MV-4-11 (cell line): ENCODE measurements around the gene AK5.

ENCODE experiments used
- DNase-seq: peaks from one replicate; lab custom pipeline; 2025; lab: John Stamatoyannopoulos, UW

Gene AK5

DNA sequence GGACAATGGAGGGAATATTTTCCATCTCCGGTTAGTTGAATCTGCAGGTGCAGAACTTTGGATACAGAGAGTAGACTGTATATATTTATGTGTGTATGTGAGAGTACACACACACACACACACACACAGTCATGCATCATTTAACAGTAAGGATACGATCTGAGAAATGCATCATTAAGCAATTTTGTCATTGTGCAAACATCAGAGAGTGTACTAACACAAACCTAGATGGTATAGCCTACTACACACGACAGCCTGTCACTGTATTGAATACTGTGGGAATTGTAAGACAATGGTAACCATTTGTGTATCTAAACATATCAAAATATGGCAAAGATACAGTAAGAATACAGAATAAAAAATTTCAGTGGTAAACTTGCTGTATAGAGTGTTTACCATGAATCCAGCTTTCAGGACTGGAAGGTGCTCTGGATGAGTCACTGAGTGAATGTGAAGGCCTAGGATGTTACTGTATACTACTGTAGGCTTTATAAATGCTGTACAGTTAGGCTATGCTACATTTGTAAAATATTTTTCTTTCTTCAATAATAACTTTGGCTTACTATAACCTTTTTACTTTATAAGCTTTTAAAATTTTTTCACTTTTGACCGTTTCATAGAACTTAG, 262.1 kb downstream of the AK5 start:
- DNase-seq = peak; percentile 27

DNA sequence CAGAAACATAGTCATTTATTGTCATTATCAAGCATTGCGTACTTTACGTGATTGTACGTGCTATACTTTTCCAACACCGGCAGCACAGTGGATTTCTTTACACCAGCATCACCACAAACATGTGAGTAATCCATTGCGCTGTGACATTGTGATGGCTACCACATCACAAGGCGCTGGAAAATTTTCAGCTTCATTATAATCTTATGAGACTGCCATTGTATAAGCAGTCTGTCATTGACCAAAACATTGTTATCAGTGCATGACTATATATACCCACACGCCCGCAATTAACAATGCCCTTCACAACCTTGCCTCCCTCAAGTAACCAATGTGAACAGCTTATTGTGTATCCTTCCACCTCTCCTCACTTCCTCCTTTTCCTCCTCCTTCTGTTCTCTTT, 263.0 kb downstream of the AK5 start:
- no peak for DNase-seq

GRCh38 chr1:77545970-77546369, 264.2 kb downstream of the AK5 start:
- DNase-seq = no peak

GRCh38 chr1:77546890-77547289, 265.1 kb downstream of the AK5 start:
- DNase-seq = no peak

GRCh38 chr1:77548285-77548684, 266.5 kb downstream of the AK5 start:
- no peak for DNase-seq

DNA sequence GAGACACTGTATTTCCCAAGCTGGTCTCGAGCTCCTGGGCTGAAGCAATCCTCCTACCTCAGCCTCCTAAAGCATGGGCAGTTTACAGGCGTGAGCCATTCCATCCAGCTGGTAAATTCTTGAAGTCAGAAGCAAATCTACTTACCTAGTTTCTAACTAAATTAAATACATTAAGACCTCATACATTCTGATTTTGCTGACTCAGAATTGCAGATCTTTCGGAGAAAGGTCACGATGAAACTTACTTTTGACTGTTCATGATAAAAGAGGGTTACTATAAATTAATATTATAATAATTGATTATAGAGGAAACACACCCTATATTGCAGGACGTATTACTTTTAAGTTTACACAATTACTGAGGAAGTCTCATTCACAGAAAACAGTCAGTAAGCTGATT, 268.3 kb downstream of the AK5 start:
- no peak for DNase-seq

GRCh38 chr1:77552626-77553025, 270.8 kb downstream of the AK5 start:
- DNase-seq = no peak

DNA sequence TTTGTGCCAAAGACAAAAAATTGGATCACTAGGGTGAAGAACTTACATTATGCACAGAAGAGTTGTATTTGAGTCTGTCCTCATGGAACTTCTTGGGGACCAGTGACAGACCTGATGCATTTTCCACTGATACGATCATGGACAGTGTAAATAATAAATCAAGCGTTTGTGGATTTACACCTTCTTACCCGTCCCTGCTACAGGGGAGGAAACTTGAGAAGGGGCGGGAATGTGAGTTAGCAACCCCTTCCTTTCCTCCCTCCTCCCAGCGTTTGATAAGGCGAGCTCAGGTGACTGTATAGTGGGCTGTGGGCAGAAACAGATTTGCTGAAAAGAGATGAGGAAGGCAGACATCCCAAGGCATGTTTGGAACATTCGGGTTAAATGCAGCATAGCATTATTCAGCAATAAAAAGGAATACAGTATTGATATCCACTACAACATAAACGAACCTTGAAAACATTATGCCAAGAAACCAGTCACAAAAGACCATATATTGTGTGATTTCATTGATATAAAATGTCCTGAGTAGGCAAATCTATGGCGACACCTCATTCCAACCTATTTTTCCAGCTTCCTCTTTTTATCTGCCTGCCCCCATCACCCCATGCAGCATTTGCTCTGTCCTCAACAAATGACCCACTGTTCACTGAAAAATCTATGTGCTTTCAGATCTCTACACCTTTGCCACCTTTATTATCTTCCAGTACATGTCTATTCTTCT, 271.9 kb downstream of the AK5 start:
- DNase-seq = peak; percentile 15

- DNase-seq = peak; percentile 42
Measured at GRCh38 chr1:77556045-77556444, 274.2 kb downstream of the AK5 start.

GRCh38 chr1:77557053-77557452, 275.2 kb downstream of the AK5 start:
- no peak for DNase-seq

GRCh38 chr1:77558591-77559164, 276.9 kb downstream of the AK5 start:
- no peak for DNase-seq

- no peak for DNase-seq
Measured at GRCh38 chr1:77560741-77561140, 278.9 kb downstream of the AK5 start.

DNA sequence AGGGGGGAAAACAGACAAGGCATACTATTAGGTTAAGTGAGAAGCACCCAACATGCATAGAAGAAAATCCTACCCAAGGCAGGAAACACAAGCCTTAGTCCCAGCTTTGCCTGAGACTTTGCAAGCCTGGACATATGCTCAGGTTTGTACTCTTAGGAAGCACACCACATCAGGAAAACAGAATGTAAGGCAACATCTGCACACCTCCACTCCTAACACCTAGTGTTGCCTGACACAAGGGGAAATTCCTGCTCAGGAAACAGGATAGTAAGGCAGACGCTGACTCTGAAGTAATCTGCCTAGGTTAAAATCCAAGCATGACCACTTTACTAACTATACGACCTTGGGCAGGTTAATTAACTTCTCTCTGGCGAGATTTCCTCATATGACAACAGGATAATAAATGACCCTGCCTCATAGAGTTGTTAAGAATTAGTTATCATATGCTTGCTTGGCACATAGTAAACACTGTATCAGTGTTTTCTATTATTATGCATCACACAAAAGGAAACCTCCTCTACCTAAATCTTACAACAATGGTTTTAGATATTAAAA, 280.9 kb downstream of the AK5 start:
- DNase-seq = no peak

- DNase-seq = no peak
Measured at GRCh38 chr1:77565321-77565720, 283.5 kb downstream of the AK5 start.

DNA sequence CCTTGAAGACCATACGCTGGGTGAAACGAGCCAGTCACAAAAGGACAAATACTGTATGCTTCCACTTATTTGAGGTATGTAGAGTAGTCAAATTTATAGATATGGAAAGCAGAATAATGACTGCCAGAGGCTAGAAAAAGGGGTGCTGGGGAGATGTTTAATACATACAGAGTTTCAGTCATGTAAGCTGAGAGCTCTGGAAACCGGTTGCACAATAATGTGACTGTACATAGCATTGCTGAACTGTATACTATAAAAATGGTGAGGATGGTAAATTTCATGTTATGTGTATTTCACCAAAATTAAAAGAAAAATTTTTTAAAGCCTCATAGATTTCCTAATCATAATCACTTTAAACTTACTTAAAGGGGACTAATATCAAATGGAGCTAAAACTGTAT, 289.8 kb downstream of the AK5 start:
- DNase-seq = no peak

DNA sequence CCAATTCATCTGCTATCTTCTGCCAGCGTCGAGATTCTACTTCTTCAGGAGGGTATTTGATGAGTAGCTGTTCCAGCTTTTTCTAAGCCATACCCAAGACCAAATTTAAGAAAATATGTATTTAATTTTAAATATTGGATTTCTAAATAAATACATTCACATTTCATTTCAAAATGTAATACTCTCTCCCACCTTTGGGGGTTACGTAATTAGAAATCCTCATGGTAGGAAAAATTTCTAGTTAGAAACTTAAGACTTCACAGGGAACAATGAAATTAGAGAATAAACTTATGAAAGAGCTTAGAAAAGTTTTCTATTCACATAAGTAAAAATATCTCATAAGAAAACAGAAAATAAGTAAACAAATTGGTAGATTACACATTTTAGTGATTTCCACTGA, 297.7 kb downstream of the AK5 start:
- no peak for DNase-seq

GRCh38 chr1:77582905-77583304, 301.1 kb downstream of the AK5 start:
- DNase-seq = no peak

GRCh38 chr1:77583483-77583882, 301.7 kb downstream of the AK5 start:
- DNase-seq = no peak

DNA sequence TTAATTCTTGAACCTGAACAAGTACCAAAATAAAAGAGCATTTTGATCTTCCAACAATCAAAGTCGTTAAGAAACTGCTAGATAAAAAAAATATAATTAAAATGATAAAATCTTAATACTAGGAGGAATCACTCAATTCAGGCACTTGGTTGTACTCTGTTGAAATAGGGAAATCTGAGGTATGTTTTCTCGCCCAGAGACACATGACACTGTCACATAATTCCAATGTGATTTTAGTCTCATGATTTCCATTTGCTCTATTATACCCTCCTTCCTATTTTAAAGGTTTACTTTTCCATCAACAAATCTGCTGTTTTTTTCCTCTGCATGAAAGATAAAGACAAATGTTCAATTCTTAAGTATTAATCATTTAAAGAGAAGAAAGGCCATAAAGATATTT, 303.1 kb downstream of the AK5 start:
- DNase-seq = no peak

DNA sequence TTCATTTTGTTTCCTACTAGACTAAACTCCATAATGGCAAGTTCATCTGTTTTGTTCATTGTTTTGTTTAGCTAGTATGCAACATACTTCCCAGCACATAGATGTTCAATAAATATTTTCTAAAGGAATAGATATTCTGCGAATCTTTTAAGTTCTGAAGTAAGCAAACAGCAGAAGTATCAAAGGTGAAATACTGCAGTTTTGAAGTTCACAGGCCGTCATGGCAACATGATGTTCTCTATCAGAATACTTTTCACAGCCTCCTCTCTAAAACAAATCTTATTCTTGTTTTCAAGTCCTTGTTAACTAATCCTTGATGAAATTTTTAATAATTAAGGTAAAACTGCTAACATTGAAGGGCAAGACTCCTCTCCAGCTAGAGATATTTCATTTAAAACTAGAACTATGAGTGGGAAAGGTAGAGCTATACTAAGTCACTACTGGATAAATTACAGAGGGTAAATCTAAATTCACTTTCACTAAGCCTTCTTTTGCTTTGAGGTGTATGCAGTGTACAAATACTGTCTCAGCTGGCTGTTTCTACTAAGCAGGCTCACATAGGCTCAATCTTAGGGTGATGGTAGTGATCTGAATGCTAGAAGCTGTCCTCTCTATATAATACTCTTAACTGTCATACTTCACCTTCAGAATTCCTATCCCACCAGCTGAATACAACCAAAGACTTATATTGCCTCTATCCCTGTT, 303.9 kb downstream of the AK5 start:
- no peak for DNase-seq

- DNase-seq = no peak
Measured at GRCh38 chr1:77589231-77589630, 307.4 kb downstream of the AK5 start.

- DNase-seq = peak; percentile 46
Measured at GRCh38 chr1:77590651-77591050, 308.8 kb downstream of the AK5 start.

DNA sequence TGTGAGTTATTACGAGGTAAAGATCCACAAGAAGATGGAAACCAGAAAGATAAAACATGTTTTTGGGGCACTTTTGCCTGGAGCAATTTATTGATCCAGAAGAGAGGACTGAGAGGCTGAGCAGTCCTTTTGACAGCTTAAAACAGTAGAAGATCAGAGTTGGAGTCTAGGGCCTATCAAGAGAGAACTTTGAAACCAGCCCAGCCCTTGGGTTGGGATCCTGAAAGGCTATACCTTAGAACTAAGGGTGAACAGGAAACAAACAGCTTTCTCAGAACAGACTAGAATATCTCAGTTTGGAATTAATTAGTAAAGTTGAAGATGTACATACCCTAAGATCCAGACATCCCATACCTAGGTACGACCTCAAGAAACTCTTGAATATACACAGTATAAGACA, 311.1 kb downstream of the AK5 start:
- no peak for DNase-seq
